Neural progenitor cell (in vitro differentiated cells): Measurements from ENCODE around the gene EXOSC7. TPM values are rescaled to one million over a fixed set of nuclear protein-coding genes. Genes with fewer than 3 reads are reported as not detected.

Source experiments
- DNase-seq: peaks from one replicate; pipeline ENCODE4 v3.0.0-alpha.2; 2016; ENCODE audit warnings: low spot score
- H2AFZ ChIP-seq: fragments of 200-600 bp; sonication (generic); replicated peaks from 2 replicates; pipeline ENCODE4 v1.6.1; 2016; ENCODE audit warnings: antibody characterized with exemption
- H3F3A ChIP-seq: fragments of 200-600 bp; sonication (generic); 2 replicates; pipeline ENCODE4 v1.6.1; 2016; ENCODE audit warnings: antibody characterized with exemption, low read depth
- H3K27ac ChIP-seq: fragments of 200-600 bp; sonication (generic); 2 replicates; pipeline ENCODE4 v1.5.1; 2016; ENCODE audit warnings: mild to moderate bottlenecking
- H3K27me3 ChIP-seq: fragments of 200-600 bp; sonication (generic); 2 replicates; pipeline ENCODE4 v1.6.1; 2016; ENCODE audit warnings: mild to moderate bottlenecking, moderate library complexity
- H3K36me3 ChIP-seq: fragments of 200-600 bp; sonication (generic); 2 replicates; pipeline ENCODE4 v1.5.1; 2016
- H3K4me1 ChIP-seq: fragments of 200-600 bp; sonication (generic); 2 replicates; pipeline ENCODE4 v1.6.1; 2016; ENCODE audit warnings: mixed run types
- H3K4me2 ChIP-seq: fragments of 200-600 bp; sonication (generic); 2 replicates; pipeline ENCODE4 v1.6.1; 2016
- H3K4me3 ChIP-seq: fragments of 200-600 bp; sonication (generic); 2 replicates; pipeline ENCODE4 v1.5.1; 2016
- H3K79me2 ChIP-seq: fragments of 200-600 bp; sonication (generic); 2 replicates; pipeline ENCODE4 v1.6.1; 2016; ENCODE audit warnings: low read depth
- H3K9ac ChIP-seq: fragments of 200-600 bp; sonication (generic); 2 replicates; pipeline ENCODE4 v1.6.1; 2016
- H3K9me3 ChIP-seq: fragments of 200-600 bp; sonication (generic); 2 replicates; pipeline ENCODE4 v1.5.1; 2016; ENCODE audit warnings: low read depth
- H4K20me1 ChIP-seq: fragments of 200-600 bp; sonication (generic); 2 replicates; pipeline ENCODE4 v1.6.1; 2016; ENCODE audit warnings: low read depth
- H3K27ac Mint-ChIP-seq: 3 replicates; pipeline ENCODE4 v1.8.0; 2021; ENCODE audit warnings: mixed read lengths
- H3K27me3 Mint-ChIP-seq: 2 replicates; pipeline ENCODE4 v1.8.0; 2022; ENCODE audit warnings: low read depth, mild to moderate bottlenecking, inconsistent platforms, moderate library complexity, mixed read lengths; ENCODE audit not compliant: insufficient read depth
- H3K36me3 Mint-ChIP-seq: 3 replicates; pipeline ENCODE4 v1.8.0; 2021; ENCODE audit warnings: mixed read lengths
- H3K4me1 Mint-ChIP-seq: 3 replicates; pipeline ENCODE4 v1.8.0; 2021; ENCODE audit warnings: mixed read lengths
- H3K4me3 Mint-ChIP-seq: 3 replicates; pipeline ENCODE4 v1.8.0; 2021; ENCODE audit warnings: mild to moderate bottlenecking, moderate library complexity, mixed read lengths
- H3K9me3 Mint-ChIP-seq: 3 replicates; pipeline ENCODE4 v1.8.0; 2020; ENCODE audit warnings: mixed read lengths
- EZH2 ChIP-seq: fragments of 200-600 bp; sonication (generic); IDR thresholded peaks from 2 replicates; pipeline ENCODE4 v1.6.1; 2017; ENCODE audit warnings: antibody characterized with exemption, mild to moderate bottlenecking, moderate library complexity
- EZH2phosphoT487 ChIP-seq: fragments of 200-600 bp; sonication (generic); IDR thresholded peaks from 2 replicates; pipeline ENCODE4 v1.6.1; 2017; ENCODE audit warnings: antibody characterized with exemption
- total RNA-seq: library from RNA; depleted of rRNA; stranded (reverse); fragments of >200 nt; gene quantifications from 2 replicates; pipeline ENCODE4 v1.2.3, GENCODE V29; 2015; ENCODE audit warnings: low replicate concordance
- TF ChIP-seq, protein P1 (sequence below): fragments of 200-600 bp; sonication (generic); IDR thresholded peaks from 2 replicates; pipeline ENCODE4 v1.5.1; 2017; ENCODE audit warnings: antibody characterized with exemption, mild to moderate bottlenecking

The EXOSC7 gene
- 86.6 and 88.7 TPM in 2 replicates for total RNA-seq

DNA sequence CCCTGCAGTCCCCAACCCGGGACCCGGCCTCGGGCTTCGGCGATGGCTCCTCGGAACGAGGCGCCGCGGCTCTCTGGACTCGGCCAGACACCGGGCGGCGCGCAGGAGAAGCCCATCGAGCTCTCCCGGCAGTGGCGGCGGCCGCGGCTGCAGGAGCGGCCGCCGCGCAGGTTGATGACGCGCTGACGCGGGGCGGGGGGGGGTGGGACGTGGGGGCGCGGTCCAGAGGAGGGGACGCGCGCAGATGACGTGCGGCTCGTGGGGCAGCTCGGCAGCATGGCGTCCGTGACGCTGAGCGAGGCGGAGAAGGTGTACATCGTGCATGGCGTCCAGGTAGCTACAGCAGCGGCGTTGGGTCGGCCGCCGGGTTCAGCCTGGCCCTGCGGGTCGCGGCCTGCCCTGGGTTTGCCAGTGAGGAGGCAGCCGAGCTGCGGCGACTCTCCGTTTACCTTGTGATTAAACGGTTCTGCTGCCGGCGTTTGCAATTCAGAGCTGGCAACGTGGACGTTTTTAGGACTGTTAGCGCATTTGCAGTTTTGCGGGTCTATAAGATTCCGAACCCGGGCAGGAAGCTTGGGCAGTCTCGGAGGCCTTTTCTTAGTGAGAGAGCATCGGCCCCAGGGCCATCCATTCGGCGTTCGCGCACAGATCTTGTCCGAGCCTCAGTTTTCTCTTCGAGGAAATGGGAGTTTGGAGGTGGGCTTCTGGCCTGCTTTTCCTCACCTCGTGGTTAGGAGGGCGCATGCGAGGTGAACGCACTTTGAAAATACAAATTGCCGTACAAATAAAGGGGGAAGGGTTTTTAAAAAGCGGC is at the start of gene EXOSC7, which contains the start of gene ZDHHC3:
Gene EXOSC7 (plus strand): TSS at position 243 of the 814 bp plus-strand sequence. CDS start 34 bp downstream, at position 277.
Gene ZDHHC3 (minus strand): TSS at position 173 of the 814 bp plus-strand sequence. CDS start 16,738 bp downstream, outside the sequence.
- peak within 1 kb of the TSS; percentile 95 for H2AFZ ChIP-seq
- TF ChIP-seq EZH2phosphoT487 (no peak), EZH2 (no peak)
- TF ChIP-seq, protein P1, sequence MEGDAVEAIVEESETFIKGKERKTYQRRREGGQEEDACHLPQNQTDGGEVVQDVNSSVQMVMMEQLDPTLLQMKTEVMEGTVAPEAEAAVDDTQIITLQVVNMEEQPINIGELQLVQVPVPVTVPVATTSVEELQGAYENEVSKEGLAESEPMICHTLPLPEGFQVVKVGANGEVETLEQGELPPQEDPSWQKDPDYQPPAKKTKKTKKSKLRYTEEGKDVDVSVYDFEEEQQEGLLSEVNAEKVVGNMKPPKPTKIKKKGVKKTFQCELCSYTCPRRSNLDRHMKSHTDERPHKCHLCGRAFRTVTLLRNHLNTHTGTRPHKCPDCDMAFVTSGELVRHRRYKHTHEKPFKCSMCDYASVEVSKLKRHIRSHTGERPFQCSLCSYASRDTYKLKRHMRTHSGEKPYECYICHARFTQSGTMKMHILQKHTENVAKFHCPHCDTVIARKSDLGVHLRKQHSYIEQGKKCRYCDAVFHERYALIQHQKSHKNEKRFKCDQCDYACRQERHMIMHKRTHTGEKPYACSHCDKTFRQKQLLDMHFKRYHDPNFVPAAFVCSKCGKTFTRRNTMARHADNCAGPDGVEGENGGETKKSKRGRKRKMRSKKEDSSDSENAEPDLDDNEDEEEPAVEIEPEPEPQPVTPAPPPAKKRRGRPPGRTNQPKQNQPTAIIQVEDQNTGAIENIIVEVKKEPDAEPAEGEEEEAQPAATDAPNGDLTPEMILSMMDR: no peak
- H3K79me2 ChIP-seq: peaks cover 97% of the 10 kb centered on the region
- Mint-ChIP-seq H3K27me3 (peaks cover 2% of the 10 kb centered on the region), H3K9me3 (no peaks in the 10 kb centered on the region), H3K36me3 (no peaks in the 10 kb centered on the region), H3K4me3 (peak within 1 kb of the TSS; percentile 99), H3K4me1 (peaks cover 25% of the 10 kb centered on the region), H3K27ac (peak within 1 kb of the TSS; percentile 79)
- H3K4me3 ChIP-seq: peak within 1 kb of the TSS; percentile 99
- peak within 1 kb of the TSS; percentile 93 for H3K27ac ChIP-seq
- no peaks in the 10 kb centered on the region for H3K36me3 ChIP-seq
- DNase-seq: peak; percentile 94
- H3K4me1 ChIP-seq: peaks cover 15% of the 10 kb centered on the region
- peaks cover 45% of the 10 kb centered on the region for H4K20me1 ChIP-seq
- peak within 1 kb of the TSS; percentile 96 for H3K9ac ChIP-seq
- peak within 1 kb of the TSS; percentile 83 for H3K4me2 ChIP-seq
- peaks cover 9% of the 10 kb centered on the region for H3F3A ChIP-seq
- no peaks in the 10 kb centered on the region for H3K27me3 ChIP-seq
- H3K9me3 ChIP-seq: no peaks in the 10 kb centered on the region

DNA sequence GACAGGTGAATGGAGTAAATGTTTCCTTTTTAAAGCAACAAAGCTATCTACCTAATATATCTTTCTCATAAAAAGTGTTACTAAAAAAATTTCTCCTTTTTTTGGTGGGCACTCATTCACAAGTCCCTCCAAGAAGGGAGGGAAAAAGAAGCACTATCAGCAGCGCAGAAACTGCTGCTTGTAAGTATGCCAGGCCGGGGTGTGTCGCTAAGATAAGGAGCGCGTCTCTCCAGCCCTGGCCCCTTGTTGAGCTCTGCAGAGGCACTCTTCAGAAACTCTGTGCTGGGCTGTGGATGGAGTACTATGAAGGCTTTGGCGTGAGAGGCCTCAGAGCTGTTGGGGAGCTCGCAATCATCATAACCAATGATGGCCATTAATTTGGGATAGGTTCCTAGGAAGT is 49.1 kb upstream of the EXOSC7 start:
- H3K4me1 ChIP-seq: peaks cover 9% of the 10 kb centered on the region
- H3K27ac Mint-ChIP-seq: peak overlapping the region; percentile 79
- no peak overlapping the region for H3K9ac ChIP-seq
- no peak overlapping the region for H2AFZ ChIP-seq
- no peak for TF ChIP-seq EZH2phosphoT487
- TF ChIP-seq, protein P1: no peak
- TF ChIP-seq EZH2: no peak
- H3K27me3 Mint-ChIP-seq: peaks cover 2% of the 10 kb centered on the region
- no peaks in the 10 kb centered on the region for H3K9me3 ChIP-seq
- H3K36me3 ChIP-seq: no peaks in the 10 kb centered on the region
- no peaks in the 10 kb centered on the region for H4K20me1 ChIP-seq
- no peaks in the 10 kb centered on the region for H3K27me3 ChIP-seq
- peaks cover 19% of the 10 kb centered on the region for H3K36me3 Mint-ChIP-seq
- no peaks in the 10 kb centered on the region for H3K9me3 Mint-ChIP-seq
- peaks cover 4% of the 10 kb centered on the region for H3F3A ChIP-seq
- H3K27ac ChIP-seq: no peak overlapping the region
- H3K79me2 ChIP-seq: no peaks in the 10 kb centered on the region
- no peak overlapping the region for H3K4me3 ChIP-seq
- no peak overlapping the region for H3K4me2 ChIP-seq
- no peak for DNase-seq
- no peak overlapping the region for H3K4me3 Mint-ChIP-seq
- peaks cover 5% of the 10 kb centered on the region for H3K4me1 Mint-ChIP-seq

DNA sequence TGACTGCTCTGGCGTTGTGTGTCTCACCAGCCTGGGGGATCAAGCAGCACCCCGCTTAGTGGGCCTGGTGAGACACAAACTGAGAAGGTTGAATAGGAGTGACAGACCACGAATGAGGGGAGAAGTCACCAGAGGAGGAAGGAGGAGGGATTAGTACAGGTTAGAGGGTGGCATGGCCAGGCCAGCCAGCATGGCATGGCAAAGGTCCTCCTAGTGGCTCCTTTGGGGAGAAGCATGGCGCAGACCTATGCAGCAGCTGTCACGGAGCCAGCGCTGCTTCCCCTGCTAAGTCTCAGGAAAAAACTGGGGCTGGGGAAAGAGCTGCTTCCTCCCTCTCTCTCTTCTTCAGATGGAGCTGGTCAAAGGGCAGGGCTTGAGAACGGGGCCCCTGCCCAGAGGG is 48.7 kb upstream of the EXOSC7 start:
- H3K27me3 Mint-ChIP-seq: peaks cover 2% of the 10 kb centered on the region
- H3K4me3 ChIP-seq: no peak overlapping the region
- no peaks in the 10 kb centered on the region for H4K20me1 ChIP-seq
- peaks cover 9% of the 10 kb centered on the region for H3F3A ChIP-seq
- no peak overlapping the region for H3K9ac ChIP-seq
- no peaks in the 10 kb centered on the region for H3K36me3 ChIP-seq
- H3K9me3 Mint-ChIP-seq: no peaks in the 10 kb centered on the region
- peaks cover 13% of the 10 kb centered on the region for H3K4me1 ChIP-seq
- H3K4me2 ChIP-seq: no peak overlapping the region
- H3K27ac Mint-ChIP-seq: peak overlapping the region; percentile 79
- H3K4me1 Mint-ChIP-seq: peaks cover 10% of the 10 kb centered on the region
- H3K27me3 ChIP-seq: no peaks in the 10 kb centered on the region
- DNase-seq: no peak
- TF ChIP-seq, protein P1: no peak
- TF ChIP-seq EZH2: no peak
- TF ChIP-seq EZH2phosphoT487: no peak
- H3K36me3 Mint-ChIP-seq: peaks cover 19% of the 10 kb centered on the region
- no peaks in the 10 kb centered on the region for H3K9me3 ChIP-seq
- no peak overlapping the region for H3K4me3 Mint-ChIP-seq
- H3K79me2 ChIP-seq: no peaks in the 10 kb centered on the region
- H2AFZ ChIP-seq: no peak overlapping the region
- H3K27ac ChIP-seq: no peak overlapping the region
